HG03025 (cell line): ENCODE results near the gene CLIC3.

Source experiments
- ATAC-seq: cut with Tn5 transposase; IDR thresholded peaks from one replicate; pipeline ENCODE4 v1.9.1; 2021; ENCODE audit warnings: mild to moderate bottlenecking, moderate library complexity; ENCODE audit not compliant: unreplicated experiment, low FRiP score

Gene CLIC3

DNA sequence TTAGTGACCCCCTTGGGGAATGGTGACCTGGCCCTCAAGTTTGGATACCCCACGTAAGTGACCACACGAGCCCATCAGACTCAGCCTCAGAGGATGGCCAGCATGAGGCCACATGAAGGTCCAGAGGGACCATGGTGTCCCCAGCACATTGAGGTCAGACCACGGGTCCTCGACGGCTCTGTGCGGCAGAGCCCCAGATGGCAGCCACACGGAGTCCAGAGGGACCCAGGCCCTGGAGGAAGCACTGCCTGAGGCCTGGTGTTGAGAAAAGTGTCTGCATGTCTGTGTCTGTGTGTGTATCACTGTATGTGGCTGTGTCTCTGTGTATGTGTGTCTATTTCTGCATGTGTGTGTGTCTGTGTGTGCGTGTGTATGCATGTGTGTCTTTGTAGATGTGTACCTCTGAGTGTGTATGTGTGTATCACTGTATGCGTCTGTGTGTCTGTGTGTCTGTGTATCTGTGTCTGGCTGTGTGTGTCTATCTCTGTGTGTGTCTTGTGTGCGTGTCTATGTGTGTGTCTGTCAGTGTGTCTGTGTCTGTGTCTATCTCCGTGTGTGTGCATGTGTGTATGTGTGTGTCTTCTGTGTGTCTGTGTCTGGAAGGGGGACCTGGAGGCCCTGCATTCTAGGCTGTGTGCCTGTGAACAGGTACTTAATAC, 12.6 kb downstream of the CLIC3 start:
- no peak for ATAC-seq

DNA sequence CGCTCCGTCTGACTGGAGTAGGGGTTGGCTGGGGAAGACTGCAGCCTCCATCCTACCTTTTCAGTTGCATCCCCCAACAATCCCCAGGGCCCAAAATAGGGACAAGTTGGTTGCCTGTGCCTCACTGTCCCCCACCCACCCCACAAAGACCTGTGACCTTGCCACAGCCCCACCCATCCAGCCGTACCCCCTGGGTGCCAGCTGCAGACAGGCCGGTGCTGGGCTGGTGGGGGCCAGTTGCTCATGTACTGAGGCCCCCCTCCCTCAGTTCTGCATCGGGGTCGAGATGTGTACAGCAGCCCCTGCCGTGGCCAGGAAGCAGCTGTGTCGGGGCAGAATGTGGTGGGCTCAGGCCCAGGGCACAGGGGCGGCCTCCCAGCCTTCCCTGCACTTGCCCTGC, 13.2 kb downstream of the CLIC3 start:
- no peak for ATAC-seq

DNA sequence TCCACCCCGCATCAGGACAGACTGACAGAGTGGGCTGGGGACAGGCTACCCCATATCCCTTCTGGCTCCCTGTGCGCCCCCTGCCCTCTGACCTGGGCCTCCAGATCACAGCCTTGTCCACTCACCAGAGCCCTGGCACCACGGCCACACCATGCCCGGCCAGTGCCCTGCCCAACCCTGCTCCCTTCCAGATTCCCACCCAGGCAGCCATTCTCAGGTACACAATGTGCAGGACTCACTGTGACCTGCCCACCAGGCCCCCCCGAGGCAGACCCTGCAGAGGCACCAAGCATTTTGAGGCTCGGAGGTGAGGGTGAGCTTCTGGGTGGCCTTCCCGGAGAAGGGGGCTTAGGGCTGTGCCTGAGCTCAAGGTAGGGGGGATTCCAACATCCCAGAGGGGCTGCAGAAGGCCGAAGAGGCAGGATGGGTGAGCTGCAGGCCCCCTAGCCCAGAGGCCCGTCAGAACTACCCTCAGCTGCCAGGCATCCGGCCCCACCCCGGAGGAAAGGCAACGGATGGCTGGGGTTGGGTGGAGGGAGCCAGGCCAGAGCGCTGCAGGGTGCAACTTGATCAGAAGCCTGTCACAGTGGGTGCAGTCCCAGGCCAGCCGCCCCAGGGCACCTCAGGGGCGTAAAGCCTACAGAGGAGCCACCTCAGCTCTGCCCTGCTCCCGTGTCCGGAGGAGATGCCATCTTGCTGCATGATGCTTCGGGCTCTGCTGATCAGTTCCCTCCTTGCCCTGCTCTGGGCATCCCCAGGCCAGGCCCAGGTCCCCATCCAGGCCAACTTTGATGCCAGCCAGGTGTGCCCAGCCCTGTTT, 13.9 kb downstream of the CLIC3 start, which contains the start of gene LCNL1:
Gene LCNL1 (plus strand): TSS at position 762 of the 820 bp plus-strand sequence. CDS start 594 bp downstream, outside the sequence.
- no peak for ATAC-seq

DNA sequence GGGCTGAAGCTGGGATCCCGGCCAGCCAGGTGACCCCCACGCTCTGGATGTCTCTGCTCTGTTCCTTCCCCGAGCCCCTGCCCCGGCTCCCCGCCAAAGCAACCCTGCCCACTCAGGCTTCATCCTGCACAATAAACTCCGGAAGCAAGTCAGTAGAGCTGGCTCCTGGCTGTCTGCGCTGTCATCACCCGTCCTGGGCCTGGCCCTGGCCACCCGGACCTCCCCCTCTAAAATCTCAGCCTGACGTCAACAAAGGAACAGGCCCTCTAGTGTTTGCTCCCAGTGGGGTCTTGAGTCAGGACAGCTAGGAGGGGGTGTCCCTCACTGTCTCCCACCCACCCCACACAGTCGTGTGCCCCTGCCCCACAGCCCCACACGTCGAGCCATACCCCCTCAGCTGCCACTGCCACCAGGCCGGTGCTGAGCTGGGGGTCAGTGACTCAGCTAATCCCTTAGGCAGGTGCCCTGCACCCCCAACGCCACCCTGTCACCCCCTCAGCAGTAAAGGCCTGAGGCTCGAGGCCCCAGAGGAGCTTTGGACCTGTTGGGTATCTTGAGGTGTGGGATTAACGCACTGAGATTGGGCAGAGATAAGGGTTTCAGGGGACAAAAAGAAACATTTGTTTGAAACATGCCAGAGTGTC, 14.7 kb downstream of the CLIC3 start:
- no peak for ATAC-seq

DNA sequence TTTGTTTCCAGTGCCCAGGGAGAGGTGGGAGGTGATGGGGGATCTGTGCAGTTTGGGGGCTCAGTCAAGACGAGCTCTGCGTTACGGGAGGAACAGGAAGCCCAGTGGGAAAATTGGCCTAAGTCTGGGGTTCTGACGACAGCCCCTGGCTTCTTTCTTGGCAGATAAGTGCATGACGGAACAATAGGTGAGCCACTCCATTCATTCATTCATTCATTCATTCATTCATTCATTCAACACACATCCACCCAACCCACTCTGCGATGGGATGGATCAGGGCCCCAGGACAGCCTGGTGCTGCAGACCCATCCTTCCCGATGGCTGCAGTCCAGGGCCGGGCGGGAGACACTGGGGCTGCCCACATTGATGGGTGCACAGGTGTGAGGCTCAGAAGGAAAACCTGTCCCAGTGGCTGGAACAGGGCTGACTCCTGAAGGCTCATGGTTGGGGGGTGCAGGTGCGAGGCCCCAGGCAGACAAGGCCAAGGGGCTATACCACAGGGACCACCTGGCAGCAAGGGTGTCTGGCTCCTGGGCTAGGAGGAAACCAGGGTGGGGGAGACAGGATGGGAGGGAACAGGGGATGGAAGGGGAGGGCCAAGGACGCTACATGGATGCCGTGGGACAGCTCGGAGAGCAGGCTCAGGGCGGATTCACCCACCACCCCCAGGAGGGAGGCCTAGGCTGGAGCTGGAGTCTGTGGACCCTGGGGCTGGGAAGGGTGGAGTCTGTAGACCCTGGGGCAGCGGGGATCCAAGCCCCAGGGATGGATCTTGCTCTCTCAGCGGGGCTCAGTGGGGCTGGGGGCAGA, 15.5 kb downstream of the CLIC3 start:
- ATAC-seq, result no peak

DNA sequence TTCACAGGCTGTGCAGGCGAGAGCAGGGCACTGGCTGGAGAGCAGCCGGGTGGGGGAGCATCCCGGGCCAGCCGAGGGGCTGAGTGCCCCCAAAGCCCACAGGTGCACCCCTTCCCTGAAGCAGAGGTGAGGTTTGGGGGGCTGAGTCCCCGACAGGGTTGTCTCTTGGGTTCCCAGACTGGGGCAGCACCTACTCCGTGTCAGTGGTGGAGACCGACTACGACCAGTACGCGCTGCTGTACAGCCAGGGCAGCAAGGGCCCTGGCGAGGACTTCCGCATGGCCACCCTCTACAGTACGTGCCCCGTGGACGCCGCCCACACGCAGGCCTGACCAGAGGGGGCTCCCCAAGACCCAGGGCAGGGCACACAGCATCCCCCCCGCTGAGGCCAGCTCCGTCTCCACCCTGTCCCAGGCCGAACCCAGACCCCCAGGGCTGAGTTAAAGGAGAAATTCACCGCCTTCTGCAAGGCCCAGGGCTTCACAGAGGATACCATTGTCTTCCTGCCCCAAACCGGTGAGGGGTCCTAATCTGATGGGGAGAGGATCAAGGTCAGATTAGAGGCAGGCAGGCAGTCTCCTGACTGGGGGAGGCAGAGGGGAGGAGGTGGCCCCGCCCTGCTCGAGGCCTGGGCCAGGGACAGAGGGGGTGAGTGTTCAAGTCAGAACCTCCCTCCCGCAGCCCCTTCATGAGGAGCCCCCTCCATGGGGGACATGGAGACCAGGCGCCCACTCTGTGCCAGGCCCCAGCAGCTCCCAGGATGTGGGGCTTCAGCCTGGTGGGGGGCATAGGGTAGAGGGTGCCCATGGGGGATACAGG, 16.4 kb downstream of the CLIC3 start:
- no peak for ATAC-seq

DNA sequence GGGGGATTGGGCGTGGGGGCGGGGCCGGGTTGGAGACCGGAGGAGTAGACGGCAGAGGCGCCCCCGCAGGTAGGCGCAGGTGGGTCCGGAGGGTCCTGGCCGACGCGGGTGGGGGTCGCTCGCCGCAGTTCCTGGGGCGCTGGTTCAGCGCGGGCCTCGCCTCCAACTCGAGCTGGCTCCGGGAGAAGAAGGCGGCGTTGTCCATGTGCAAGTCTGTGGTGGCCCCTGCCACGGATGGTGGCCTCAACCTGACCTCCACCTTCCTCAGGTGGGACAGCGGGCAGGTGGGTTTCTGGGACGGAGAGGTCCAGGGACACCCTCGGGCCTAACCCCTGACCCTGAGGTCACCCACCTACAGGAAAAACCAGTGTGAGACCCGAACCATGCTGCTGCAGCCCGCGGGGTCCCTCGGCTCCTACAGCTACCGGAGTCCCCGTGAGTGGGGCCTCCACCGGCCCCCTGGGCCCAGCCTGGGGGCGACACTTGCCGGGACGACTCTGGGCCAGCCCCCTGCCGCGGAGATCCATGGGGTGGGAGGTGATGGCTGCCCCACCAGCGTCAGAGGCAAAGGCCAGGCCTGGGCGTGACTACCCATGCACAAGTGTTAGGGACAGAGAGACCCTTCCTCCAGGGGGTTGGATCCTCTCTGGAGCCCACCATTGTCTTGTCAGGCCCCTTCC, 17.4 kb downstream of the CLIC3 start:
- ATAC-seq, result no peak

DNA sequence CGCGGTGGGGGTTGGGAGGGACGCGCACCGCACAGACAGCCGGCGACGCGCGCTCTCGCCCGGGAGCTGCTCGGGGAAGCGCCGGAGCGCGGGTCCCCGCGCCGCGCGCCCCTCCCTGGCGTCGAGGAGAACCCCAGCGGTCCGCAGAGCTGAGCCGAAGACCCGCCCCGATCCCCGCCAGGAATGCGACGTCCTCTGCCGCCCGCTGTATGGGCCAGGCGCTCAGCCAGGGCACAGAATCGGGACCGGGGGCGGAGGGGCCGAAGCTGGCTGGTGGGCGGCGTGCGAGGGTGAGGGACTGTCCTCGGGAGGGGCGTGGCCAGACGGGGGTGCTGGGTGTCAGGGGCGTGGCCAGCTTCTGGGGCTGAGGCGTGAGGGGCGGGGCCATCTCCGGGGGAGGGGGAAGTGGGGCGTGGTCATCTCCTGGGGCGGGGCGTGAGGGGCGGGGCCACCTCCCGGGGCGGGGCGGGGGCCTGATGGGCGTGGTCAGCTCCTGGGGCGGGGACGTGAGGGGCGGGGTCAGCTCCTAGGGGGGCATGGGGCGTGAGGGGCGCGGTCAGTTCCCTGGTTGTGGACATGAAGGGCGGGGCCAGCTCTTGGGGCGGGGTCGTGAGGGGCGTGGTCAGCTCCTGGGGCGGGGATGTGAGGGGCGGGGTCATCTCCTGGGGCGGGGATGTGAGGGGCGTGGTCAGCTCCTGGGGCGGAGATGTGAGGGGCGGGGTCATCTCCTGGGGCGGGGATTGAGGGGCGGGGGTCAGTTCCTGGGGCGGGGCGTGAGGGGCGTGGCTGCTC, 18.1 kb downstream of the CLIC3 start:
- no peak for ATAC-seq

DNA sequence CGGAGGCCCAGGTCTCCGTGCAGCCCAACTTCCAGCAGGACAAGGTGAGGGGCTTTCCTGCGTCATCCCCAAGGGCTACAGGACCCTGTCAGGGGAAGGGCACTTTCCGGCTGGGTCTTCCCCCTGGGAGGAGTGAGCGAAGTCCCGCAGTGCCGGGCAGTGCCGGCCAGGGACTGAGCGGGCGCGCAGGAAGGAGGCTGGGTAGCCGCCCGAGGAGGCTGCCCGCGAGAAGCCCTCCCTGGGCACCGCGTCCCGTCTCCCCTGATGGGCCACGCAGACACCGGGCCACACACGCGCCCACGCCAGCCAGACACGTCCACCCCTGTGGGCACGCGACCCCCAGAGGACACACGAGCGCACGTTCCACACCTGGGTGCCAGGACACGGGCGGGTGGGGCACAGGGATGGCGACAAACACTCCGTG, 18.7 kb downstream of the CLIC3 start:
- ATAC-seq, result no peak

DNA sequence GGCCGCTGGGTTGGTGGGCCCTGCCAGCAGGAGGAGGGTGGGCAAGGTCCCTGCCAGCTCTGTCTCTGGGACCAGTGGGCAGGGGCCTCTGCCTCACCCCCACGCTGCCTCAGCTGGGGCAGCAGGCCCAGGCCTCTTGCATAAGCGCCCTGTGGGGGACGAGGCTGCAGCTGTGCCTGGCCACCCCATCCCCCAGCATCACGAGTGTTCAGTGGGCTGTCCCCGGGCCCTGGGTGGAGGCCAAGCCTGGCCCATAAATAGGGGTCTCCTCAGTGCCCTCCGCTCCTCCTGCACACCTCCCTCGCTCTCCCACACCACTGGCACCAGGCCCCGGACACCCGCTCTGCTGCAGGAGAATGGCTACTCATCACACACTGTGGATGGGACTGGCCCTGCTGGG, 19.1 kb downstream of the CLIC3 start, which contains the start of gene PTGDS:
Gene PTGDS (plus strand): TSS at position 282 of the 400 bp plus-strand sequence. CDS start 75 bp downstream, at position 357.
- no peak for ATAC-seq

DNA sequence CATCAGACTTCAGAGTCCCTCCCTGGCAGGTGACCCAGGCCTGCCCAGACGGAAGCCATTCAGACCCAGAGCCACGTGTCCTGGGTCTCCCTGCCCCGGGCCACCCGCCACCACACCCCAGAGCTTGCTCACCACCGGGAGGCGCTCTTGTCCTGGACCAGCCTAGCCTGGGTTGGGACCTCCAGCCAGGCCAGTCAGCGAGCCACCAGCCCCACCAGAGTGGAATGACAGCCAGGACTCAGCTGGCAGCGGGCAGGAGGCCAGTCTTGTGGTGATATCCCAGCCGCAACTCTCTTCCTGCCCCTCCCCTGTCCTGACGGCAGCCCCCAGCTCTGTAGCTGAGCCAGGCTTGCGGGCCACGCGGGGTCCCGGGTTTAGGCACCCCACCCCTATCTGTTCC, 20.7 kb downstream of the CLIC3 start:
- no peak for ATAC-seq

DNA sequence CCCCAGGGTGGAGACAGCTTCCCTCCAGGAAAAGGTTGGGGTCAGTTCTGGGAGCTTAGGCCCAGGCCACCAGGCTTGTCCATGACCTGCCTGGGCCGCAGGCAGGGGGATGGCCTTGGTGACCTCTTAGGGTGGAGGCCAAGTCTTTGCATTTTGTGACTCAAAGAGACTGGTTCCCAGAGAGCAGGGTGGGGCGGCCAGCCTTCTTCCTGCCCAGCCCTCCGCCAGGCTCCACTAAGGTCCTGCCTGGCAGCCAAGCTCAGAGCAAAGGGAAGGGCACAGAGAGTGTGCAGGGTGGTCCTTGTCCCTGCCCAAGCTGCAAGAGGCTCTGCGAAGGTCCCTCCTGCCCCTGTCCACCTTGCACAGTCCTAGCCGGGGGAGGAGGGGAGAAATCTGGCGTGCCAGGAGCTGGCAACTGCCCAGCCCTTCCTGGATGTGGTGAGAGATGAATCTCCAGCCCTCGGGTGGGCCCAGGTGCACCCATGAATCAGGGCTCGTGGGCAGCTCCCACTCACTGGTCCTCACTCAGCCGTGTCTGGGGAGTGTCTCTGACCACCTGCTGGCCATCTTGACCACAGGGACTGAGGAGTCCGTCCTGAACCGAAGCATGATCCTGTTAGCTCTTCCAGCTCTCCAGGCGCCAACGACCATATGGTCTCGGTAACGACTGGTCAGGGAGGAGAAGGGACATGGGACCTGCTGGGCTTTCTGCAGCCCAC, 21.4 kb downstream of the CLIC3 start:
- ATAC-seq, result no peak

DNA sequence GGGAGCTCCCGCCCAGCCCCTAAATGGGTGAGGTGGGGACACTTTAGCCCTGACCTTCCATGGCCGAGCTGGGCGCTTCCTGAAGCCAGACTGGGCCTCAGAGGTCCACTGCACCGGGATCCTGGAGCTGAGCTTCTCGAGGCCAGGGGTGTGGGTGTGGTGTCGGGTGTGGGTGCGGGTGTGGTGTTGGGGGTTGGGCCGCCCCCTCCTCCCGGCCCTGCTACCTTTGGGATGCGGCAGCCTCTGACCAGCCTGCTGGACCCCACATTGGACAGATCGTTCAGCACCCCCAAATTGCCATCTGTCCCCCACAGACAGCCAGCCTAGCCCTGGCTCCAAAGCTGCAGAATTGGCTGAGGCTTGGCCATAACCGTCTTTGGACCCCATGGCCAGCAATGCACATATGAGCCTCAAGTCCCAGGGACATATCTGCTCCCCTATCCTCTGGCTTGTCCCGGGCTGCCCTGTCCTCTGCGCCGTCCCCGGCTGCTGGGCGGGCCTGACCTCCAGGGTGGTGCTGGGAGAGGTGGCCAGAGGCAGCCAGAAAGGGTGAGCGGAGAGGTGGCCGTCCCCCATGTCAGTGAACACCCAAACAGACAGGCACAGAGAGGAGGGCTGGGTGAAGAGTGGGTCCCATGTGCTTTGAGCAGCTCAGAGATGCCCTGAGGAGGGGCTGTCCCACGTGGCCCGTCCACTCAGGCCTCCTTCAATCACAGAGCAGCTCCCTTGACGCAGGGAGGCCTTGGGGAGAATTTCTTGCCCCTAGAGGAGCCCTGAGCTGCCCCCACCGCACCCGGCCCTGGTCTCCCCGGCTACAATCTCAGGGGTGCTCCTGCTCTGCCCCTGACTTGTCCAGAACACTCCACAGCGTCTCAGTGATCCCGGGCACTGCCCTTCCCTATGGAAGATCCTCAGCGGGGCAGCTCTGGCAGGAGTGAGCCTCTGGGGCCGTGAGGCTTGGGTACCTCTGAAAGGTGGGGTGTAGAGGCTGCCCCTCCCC, 22.4 kb downstream of the CLIC3 start:
- no peak for ATAC-seq

DNA sequence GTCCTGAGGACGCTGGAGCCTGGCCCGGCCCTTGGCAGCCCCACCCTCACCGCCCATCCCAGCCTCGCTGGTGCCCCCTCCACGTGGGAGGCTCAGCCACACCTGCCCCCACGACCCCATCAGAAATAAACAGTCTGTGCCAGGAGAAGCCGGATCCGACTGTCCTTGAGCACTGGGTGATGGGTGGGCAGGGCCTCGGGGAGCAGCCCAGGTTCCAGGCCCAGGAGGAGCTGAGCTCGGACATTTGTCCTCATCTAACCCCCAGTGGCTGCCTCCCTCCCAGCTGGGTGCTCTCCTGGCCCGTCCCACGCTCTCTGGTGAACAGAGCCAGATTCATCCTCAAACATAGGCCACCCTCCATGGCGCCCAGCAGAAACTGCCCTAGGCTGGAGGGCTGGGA, 23.6 kb downstream of the CLIC3 start:
- ATAC-seq, result no peak

DNA sequence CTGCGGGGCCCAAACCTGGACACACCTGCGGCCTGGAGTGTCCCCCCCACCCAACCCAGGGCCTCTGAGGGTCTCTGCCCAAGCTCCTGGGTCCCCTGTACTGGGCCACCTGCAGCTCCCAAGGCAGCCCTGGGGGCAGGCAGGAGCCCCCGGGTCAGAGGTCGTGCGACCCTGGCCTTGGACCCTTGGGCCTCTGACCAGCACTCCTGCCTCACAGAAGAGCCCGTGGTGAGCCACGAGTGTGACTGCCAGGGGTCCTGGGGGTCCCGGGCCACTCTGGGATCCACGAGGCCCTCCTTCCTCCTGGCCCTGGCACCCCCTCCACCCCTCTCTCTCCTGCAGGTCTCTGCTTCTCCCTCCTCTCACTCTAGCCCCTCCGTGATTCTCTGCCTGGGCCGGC, 24.0 kb downstream of the CLIC3 start:
- no peak for ATAC-seq

DNA sequence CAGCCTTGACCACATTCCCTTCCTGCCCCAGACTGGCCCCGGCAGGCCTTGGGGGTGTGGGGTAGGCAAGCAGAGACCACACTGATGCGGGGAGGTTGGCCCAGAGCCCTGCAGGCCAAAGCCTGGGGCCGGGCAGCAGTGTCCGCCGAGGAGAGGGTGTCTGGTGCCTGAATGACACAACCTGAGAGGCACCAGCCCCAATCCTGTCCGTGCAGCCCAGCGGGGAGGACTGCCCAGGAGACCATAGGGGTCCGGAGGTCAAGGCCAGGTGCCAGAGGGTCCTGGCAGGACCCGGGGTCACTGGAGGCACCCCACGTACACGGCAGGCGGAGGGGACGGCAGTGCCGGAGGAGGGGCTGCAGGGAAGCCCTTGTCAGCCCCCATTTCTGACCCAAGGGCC, 24.6 kb downstream of the CLIC3 start:
- ATAC-seq, result no peak

DNA sequence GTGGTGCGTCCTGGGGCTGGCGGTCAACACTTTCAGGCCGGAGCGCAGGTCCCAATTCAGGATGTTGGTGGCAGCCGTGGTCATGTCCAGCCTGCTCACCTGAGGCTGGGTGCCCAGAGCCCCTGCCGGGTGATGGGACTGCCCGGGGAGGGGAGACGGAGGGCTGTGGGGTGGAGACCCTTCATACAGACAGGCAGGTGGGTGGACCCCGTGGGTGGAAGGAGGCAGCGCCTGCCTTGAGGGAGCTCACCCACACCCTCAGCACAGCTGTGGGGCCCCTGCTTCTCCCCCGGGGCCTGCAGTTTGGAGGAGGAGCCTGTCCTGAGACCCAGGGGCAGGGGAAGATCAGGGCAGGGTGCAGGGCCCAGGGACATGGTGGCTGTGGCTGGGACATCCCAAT, 26.0 kb downstream of the CLIC3 start:
- no peak for ATAC-seq
